Ammon's horn (tissue), 1 donor: Measurements from ENCODE around the gene BMI1.

Experiments used
- DNase-seq: peaks from one replicate; pipeline ENCODE4 v3.0.0-alpha.2; 2016; ENCODE audit warnings: low spot score

Gene BMI1

GRCh38 chr10:22367471-22367870, 46.6 kb downstream of the BMI1 start:
- DNase-seq = no peak

- no peak for DNase-seq
Measured at GRCh38 chr10:22368402-22368801, 47.5 kb downstream of the BMI1 start.

GRCh38 chr10:22368981-22369380, 48.1 kb downstream of the BMI1 start:
- DNase-seq = no peak

- DNase-seq = no peak
Measured at GRCh38 chr10:22369434-22370072, 48.7 kb downstream of the BMI1 start.

- no peak for DNase-seq
Measured at GRCh38 chr10:22370320-22370719, 49.4 kb downstream of the BMI1 start.

- no peak for DNase-seq
Measured at GRCh38 chr10:22372298-22372697, 51.4 kb downstream of the BMI1 start.

GRCh38 chr10:22372917-22373316, 52.0 kb downstream of the BMI1 start:
- DNase-seq = no peak

GRCh38 chr10:22374489-22375126, 53.7 kb downstream of the BMI1 start:
- DNase-seq = no peak

GRCh38 chr10:22379059-22379458, 58.2 kb downstream of the BMI1 start:
- no peak for DNase-seq
